Sigmoid colon (tissue), 3 donors: ENCODE data around the gene MRPS31.

Source experiments
- CTCF ChIP-seq, 4 experiments: fragments of 450-650 bp in 3 of 4; fragments of 200-600 bp in 1 of 4; IDR thresholded peaks; one replicate each; pipeline ENCODE4 v1.5.1; 2016 to 2019; ENCODE audit warnings: antibody characterized with exemption in 4 of 4, mild to moderate bottlenecking in 3 of 4, moderate library complexity in 2 of 4
- POLR2A ChIP-seq, 2 donors: fragments of 450-650 bp; IDR thresholded peaks; one replicate each; pipeline ENCODE4 v1.6.1; 2016; ENCODE audit warnings: antibody characterized with exemption in 2 of 2, mild to moderate bottlenecking in 2 of 2, moderate library complexity in 2 of 2

GRCh38 chr13:40780822-40781401 lies 9.9 kb upstream of the MRPS31 start:
- TF ChIP-seq CTCF (IDR thresholded peaks at IDR 0.05) (no peak), POLR2A (IDR thresholded peaks at IDR 0.05) (no peak)
